22Rv1 (cell line): ENCODE results near the gene TMPRSS6.

Experiments
- CTCF ChIP-seq: fragments of 450-650 bp; IDR thresholded peaks from 2 replicates; pipeline ENCODE4 v1.5.1; 2017; ENCODE audit warnings: mild to moderate bottlenecking
- ZFX ChIP-seq: fragments of 450-650 bp; IDR thresholded peaks from 2 replicates; pipeline ENCODE4 v1.6.1; 2017; ENCODE audit warnings: antibody characterized with exemption, borderline replicate concordance

DNA sequence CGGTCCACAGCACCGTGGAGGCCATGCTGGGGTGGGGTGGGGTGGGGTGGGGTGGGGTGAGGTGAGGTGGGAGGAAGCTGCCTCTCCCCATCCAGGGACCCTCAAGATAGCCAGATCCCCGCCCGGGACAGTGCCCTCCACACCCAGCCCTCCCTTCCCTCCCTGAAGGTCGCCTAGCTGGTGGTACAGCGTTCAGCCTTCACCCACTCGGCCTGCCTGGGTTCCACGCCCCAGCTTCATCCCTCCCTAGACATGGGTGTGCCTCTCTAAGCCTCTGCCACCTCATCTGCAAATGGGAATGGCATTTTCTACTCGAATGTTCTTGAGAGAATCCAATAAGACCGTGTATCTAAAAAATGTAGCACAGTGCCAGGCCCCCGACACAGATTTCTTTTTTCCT is 40.2 kb downstream of the TMPRSS6 start:
- TF ChIP-seq CTCF (no peak), ZFX (no peak)
